ENCODE data around the gene CCK.
"Not testable (repeated sequence)": the region's sequence is repeated elsewhere in the genome, so short reads cannot be mapped to it uniquely, and the experiment has no call there.

CCK gene, protein sequence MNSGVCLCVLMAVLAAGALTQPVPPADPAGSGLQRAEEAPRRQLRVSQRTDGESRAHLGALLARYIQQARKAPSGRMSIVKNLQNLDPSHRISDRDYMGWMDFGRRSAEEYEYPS

DNA sequence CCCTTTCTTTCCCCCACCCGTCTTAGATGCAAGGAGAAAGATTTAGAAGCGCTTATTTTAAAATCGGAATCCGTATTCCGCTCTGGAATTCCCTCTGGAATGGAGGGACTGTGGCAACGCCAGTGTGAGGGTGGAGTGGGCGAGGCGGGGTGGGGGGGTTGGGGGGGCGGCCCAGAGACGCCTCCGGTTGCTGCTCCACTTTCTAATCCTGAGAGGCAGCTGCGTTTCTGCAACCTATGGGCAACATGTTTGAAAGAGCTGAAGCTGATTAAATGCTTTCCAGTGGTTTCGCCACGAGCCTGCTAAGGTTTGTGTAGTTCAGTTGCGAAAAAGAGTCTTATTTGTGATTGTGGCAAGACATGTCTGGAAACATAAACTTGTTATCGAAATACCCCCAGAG is at the start of gene CCK:
Gene CCK, minus strand, starts transcription at position 101 of the 400 bp plus-strand sequence. CDS start 2,555 bp downstream, outside the sequence.
- H3K27me3 Mint-ChIP-seq: peaks cover 24% of the 10 kb centered on the region

DNA sequence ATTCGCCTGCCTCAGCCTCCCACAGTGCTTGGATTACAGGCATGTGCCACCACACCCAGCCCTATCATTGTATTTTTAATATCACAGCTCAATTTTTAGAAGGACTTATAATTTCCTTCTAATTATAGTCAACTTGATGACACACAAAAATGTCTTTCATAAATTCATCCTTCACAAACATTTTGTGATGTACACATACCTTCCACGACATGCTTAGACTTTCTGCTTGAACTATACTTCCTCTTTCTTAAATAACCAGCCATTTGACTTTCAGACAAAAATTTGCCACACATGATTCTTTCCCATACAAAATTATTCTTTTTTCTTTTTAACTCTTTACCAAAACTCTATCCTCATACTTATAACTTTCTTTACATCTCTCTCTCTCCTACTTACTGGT is 48.4 kb upstream of the CCK start:
- Mint-ChIP-seq H3K9me3 (ENCODE audit: low read depth) (peaks cover 13% of the 10 kb centered on the region), H3K4me1 (ENCODE audit: low read depth) (no peaks in the 10 kb centered on the region), H3K27ac (no peak overlapping the region), H3K4me3 (no peak overlapping the region), H3K27me3 (no peaks in the 10 kb centered on the region), H3K36me3 (peaks cover 24% of the 10 kb centered on the region)

More for the DNA sequence above, at the start of gene CCK:
- H3K36me3 Mint-ChIP-seq: no peaks in the 10 kb centered on the region
- no peak within 1 kb of the TSS for H3K27ac Mint-ChIP-seq
- peaks cover 11% of the 10 kb centered on the region for H3K4me1 Mint-ChIP-seq (ENCODE audit: low read depth)
- H3K4me3 Mint-ChIP-seq: no peak within 1 kb of the TSS
- H3K9me3 Mint-ChIP-seq (ENCODE audit: low read depth): peaks cover 3% of the 10 kb centered on the region

DNA sequence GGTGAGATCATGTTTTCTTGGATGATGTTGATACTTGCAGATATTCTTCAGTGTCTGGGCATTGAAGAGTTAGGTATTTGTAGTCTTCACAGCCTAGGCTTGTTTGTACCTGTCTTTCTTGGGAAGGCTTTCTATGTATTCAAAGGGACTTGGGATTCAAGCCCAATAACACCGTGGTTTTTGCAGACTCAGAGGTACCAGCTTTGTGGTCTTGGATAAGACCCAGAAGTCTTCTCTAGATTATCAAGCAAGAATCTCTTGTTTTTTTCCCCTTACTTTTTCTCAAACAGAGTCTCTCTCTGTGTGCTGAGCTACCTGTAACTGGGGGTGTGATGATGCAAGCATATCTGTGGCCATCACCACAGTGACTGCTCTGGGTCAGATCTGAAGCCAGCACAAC is 42.7 kb upstream of the CCK start:
- no peak overlapping the region for H3K27ac Mint-ChIP-seq
- H3K4me1 Mint-ChIP-seq (ENCODE audit: low read depth): peaks cover 11% of the 10 kb centered on the region
- H3K36me3 Mint-ChIP-seq: peaks cover 7% of the 10 kb centered on the region
- H3K9me3 Mint-ChIP-seq (ENCODE audit: low read depth): peaks cover 4% of the 10 kb centered on the region
- no peak overlapping the region for H3K4me3 Mint-ChIP-seq
- H3K27me3 Mint-ChIP-seq: no peaks in the 10 kb centered on the region

DNA sequence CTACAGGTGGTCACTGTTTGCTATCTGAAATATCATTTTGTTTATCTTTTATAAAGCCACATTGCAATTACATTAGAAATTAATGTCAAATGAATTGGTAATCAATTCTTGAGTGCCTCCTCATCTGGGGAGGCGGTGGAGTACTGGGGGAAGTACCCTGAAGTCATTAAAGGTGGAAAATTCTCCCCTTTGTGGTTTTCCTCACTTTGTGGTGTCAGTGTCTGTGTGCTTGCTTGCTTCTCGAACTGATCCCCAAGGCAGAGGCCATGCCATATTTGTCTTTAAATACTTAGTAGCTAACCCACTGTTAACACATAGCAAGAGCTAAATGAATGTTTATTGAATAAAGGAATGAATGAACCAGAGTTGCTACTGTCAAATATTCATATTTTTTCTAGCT is 40.5 kb upstream of the CCK start:
- Mint-ChIP-seq H3K36me3 (peaks cover 2% of the 10 kb centered on the region), H3K27ac (no peak overlapping the region), H3K9me3 (ENCODE audit: low read depth) (no peaks in the 10 kb centered on the region), H3K4me3 (no peak overlapping the region), H3K4me1 (ENCODE audit: low read depth) (peaks cover 23% of the 10 kb centered on the region), H3K27me3 (no peaks in the 10 kb centered on the region)

DNA sequence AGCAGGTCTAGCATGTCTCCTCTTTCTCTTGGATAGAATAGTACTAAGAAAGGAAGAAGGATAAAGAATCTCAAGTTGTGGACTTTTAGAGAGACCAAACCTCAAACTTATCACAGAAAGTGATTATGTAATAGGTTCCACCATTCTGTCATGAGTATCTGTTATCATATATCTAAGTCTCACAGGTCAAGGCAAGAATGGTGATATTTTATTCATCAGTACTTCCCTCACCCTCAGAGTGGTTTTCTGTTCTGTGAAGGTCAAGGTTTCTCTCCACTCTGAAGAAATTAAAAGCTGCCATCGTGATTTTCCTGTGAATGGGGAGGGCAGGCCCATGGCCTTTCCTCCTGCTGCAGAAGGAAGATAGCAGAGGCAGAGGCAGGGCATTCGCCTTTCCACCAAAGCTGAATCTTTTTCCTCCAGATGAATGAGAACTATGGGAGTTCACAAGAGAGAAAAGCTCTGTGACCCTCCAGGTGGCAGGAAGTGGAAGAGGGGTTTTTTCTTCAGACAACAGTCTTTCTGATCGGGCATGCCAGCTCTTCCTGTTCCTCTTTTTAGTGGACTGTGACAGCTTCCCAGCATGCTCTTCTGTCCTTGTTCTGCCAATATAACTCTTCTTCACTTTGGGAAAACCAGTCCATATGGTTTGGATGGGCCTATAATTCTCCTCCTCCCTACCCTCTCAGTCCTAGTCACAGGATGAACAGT is 37.1 kb upstream of the CCK start:
- Mint-ChIP-seq H3K27me3 (no peaks in the 10 kb centered on the region), H3K9me3 (ENCODE audit: low read depth) (no peaks in the 10 kb centered on the region), H3K4me1 (ENCODE audit: low read depth) (peaks cover 26% of the 10 kb centered on the region), H3K4me3 (no peak overlapping the region), H3K27ac (no peak overlapping the region), H3K36me3 (peaks cover 5% of the 10 kb centered on the region)

DNA sequence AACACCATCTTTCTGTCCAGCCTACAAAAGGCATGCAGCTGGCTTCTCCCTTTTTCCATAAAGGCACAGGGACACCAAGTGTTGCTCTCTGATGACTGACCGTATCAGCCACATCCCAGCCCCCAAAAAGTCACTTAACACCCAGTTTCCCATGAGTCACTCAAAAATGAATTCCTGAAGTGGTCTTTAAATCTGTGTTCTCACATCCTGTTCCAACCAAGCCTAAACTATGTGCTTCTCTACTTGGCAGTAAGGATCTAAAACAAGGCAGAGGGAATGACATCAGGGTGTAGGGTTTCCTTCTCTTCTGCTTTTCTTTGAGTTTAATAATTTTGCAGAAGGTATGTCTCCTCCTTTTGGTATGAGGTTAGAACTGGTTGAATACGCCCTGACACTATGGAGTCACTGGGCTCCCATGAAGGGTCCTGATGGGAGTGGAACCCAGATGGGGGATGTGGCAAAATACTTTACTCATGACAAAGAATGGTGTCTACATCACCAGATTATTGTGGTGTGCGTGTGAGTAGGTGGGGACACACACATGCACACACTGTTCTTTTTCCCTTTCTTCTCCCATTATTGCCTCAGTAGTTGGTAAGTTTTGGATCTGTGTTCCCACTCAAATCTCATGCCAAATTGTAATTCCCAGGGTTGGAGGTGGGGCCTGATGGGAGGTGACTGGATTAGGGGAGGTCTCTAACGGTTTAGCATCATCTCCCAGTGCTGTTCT is 35.6 kb upstream of the CCK start:
- no peak overlapping the region for H3K27ac Mint-ChIP-seq
- H3K36me3 Mint-ChIP-seq: peaks cover 5% of the 10 kb centered on the region
- no peaks in the 10 kb centered on the region for H3K9me3 Mint-ChIP-seq (ENCODE audit: low read depth)
- H3K4me1 Mint-ChIP-seq (ENCODE audit: low read depth): peaks cover 23% of the 10 kb centered on the region
- peaks cover 5% of the 10 kb centered on the region for H3K27me3 Mint-ChIP-seq
- no peak overlapping the region for H3K4me3 Mint-ChIP-seq

DNA sequence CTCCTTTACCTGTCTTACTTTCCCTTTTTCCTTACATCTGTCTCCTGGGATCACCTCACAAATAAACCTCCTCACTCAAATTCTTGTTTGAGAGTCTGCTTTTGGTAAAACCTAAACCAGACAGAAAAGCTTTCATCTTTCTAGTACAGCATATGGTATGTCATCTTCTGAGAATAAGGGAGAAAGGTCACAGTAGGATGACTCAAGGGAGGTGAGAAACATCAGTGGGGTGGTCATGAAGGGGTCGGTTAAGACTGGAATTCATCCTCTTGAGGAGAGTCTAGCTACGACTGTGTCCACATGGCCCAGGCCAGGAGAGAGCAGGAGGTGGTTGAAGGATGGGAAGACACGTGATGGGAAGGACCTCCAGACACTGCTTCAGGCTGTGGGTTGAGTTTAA is 34.8 kb upstream of the CCK start:
- H3K27ac Mint-ChIP-seq: no peak overlapping the region
- peaks cover 6% of the 10 kb centered on the region for H3K27me3 Mint-ChIP-seq
- no peak overlapping the region for H3K4me3 Mint-ChIP-seq
- peaks cover 5% of the 10 kb centered on the region for H3K36me3 Mint-ChIP-seq
- H3K4me1 Mint-ChIP-seq (ENCODE audit: low read depth): peaks cover 19% of the 10 kb centered on the region
- no peaks in the 10 kb centered on the region for H3K9me3 Mint-ChIP-seq (ENCODE audit: low read depth)

DNA sequence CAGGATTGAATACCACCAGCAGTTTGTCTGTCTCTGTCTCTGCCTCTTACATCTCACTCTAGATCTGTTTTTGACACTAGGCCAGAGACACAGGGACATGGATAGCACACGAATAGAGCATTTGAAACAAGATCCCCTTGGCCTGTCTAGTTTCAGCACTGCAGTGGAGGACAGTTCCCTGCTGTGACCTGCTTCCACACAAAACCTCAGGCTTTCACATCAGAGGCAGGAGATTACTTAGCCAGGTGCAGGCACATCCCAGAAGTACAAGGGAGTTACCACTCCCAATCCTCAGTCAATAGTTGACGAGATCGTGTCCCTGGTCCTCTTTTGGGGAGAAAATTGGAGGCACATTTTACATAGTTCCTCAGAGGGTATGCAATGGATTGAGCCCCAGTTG is 34.0 kb upstream of the CCK start:
- Mint-ChIP-seq H3K4me3 (no peak overlapping the region), H3K9me3 (ENCODE audit: low read depth) (peaks cover 4% of the 10 kb centered on the region), H3K36me3 (peaks cover 5% of the 10 kb centered on the region), H3K4me1 (ENCODE audit: low read depth) (peaks cover 18% of the 10 kb centered on the region), H3K27ac (no peak overlapping the region), H3K27me3 (peaks cover 6% of the 10 kb centered on the region)

DNA sequence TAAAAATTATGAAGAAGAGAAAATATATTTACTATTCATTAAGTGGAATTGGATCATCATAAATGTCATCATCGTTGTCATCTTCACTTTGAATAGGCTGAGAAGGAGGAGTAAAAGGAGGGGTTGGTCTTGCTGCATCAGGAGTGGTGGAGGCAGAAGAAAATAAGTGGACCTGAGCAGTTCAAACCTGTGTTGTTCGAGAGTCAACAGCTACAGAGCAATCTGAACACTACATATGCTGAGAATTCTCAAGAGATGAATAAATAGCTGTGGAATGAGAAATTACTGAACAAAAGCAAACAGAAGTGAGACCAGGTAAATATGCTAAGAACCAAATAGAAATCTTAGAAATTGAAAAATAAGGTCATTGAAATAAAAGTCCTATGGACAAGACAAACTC is 32.3 kb upstream of the CCK start:
- peaks cover 8% of the 10 kb centered on the region for H3K9me3 Mint-ChIP-seq (ENCODE audit: low read depth)
- peaks cover 5% of the 10 kb centered on the region for H3K36me3 Mint-ChIP-seq
- H3K27ac Mint-ChIP-seq: no peak overlapping the region
- H3K4me1 Mint-ChIP-seq (ENCODE audit: low read depth): peaks cover 11% of the 10 kb centered on the region
- no peak overlapping the region for H3K4me3 Mint-ChIP-seq
- H3K27me3 Mint-ChIP-seq: peaks cover 6% of the 10 kb centered on the region

DNA sequence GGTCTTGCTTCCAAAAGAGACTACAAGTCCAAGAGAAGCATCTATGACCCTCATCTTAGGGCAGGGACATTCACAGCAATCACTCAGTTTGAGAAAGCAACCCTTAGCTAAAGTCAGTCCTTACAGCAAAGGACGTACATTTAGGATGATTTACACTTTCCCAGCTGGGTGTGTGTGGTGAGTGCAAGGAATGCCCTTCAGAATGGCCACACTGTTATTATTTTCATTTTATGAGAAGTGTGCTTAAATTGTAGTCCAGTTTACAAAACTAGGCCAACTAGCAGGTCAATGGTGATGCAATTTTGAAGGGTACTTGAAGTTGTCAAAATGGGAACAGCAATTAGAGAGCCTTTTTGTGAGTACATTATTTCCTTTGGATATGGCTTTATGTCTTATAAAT is 26.0 kb upstream of the CCK start:
- Mint-ChIP-seq H3K27me3 (peaks cover 2% of the 10 kb centered on the region), H3K4me1 (ENCODE audit: low read depth) (peaks cover 3% of the 10 kb centered on the region), H3K27ac (no peak overlapping the region), H3K4me3 (no peak overlapping the region), H3K9me3 (ENCODE audit: low read depth) (peaks cover 8% of the 10 kb centered on the region), H3K36me3 (peaks cover 2% of the 10 kb centered on the region)

DNA sequence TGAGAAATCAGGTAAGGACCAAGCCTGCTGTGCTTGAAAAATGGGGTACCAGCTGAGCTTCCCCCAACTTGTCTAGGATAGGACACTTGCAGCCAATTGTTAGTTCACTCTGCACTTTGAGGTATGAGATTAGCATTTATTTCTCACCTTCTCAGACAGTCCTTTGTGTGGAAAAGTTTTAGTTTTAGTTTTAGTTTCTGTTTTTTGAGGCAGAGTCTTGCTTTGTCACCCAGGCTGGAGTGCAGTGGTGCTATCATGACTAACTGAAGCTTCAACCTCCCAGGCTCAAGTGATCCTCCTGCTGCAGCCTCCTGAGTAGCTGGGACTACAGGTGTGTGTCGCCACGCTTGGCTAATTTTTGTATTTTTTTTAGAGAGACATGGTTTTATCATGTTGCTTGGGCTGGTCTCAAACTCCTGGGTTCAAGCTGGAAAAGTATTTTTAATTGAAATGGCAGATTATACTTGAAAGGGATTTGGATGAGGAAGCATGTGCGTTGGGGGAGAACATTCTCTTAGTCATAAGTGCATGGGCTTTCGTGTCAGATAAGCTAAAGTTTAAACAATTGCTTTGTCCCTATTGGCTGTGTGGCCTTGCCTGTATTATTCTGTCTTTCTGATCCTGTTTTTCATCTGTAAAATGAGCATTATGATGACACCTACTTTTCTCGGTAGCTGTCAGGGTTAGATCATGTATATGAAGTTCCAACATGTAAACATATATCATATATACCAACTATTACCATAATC is 25.2 kb upstream of the CCK start:
- no peak overlapping the region for H3K27ac Mint-ChIP-seq
- no peaks in the 10 kb centered on the region for H3K27me3 Mint-ChIP-seq
- peaks cover 4% of the 10 kb centered on the region for H3K36me3 Mint-ChIP-seq
- no peak overlapping the region for H3K4me3 Mint-ChIP-seq
- H3K4me1 Mint-ChIP-seq (ENCODE audit: low read depth): peaks cover 3% of the 10 kb centered on the region
- H3K9me3 Mint-ChIP-seq (ENCODE audit: low read depth): peaks cover 8% of the 10 kb centered on the region

DNA sequence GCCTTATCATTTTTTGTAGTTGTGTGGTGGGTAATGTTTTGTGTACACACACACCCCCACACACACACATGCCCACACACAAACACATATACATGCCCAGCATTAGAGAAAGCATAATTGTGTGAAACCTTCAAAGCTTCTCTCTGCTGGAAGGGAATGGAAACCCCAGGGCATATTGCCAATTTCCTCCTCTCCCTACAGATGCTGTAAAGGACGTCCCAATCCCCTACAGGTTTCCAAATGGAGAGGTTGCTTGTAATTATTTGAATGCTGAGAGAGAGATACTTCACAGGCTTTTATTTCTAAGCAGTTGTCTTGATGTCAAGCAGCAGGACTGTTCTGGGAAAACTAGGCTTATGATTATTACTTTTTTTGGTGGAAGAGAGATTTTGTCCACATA is 23.0 kb upstream of the CCK start:
- H3K27me3 Mint-ChIP-seq: no peaks in the 10 kb centered on the region
- no peaks in the 10 kb centered on the region for H3K9me3 Mint-ChIP-seq (ENCODE audit: low read depth)
- H3K36me3 Mint-ChIP-seq: peaks cover 2% of the 10 kb centered on the region
- H3K4me3 Mint-ChIP-seq: no peak overlapping the region
- H3K4me1 Mint-ChIP-seq (ENCODE audit: low read depth): peaks cover 3% of the 10 kb centered on the region
- H3K27ac Mint-ChIP-seq: no peak overlapping the region

DNA sequence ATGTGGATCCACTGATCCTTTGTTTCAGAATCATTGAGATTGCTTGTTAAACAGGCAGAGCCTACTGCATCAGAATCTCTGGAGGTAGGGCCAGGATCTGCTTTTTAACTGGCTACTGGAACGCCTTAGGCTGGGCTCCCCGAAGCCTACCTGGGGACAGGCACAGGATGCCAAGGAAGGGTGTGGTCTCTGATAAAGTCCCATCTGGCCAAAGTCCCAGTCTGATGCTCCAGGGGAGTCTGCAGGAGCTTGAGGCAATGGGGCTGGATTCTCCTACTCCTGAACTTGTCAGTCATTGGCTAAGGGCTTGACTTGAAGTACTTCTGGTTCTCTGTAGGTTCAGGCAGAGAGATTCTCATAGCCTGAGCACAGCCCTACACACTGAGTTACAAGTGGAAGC is 22.4 kb upstream of the CCK start:
- peaks cover 3% of the 10 kb centered on the region for H3K4me1 Mint-ChIP-seq (ENCODE audit: low read depth)
- H3K4me3 Mint-ChIP-seq: no peak overlapping the region
- H3K9me3 Mint-ChIP-seq (ENCODE audit: low read depth): no peaks in the 10 kb centered on the region
- H3K36me3 Mint-ChIP-seq: peaks cover 2% of the 10 kb centered on the region
- H3K27ac Mint-ChIP-seq: no peak overlapping the region
- H3K27me3 Mint-ChIP-seq: no peaks in the 10 kb centered on the region

DNA sequence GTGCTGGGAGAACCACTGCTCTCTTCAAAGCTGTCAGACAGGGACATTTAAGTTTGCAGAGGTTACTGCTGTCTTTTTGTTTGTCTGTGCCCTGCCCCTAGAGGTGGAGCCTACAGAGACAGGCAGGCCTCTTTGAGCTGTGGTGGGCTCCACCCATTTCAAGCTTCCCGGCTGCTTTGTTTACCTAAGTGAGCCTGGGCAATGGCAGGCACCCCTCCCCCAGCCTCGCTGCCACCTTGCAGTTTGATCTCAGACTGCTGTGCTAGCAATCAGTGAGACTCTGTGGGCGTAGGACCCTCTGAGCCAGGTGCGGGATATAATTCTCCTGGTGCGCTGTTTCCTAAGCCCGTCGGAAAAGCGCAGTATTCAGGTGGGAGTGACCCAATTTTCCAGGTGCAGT is 21.4 kb upstream of the CCK start:
- not testable (repeated sequence) for H3K27ac Mint-ChIP-seq; H3K27me3 Mint-ChIP-seq; H3K36me3 Mint-ChIP-seq; H3K9me3 Mint-ChIP-seq (ENCODE audit: low read depth); H3K4me1 Mint-ChIP-seq (ENCODE audit: low read depth); H3K4me3 Mint-ChIP-seq

DNA sequence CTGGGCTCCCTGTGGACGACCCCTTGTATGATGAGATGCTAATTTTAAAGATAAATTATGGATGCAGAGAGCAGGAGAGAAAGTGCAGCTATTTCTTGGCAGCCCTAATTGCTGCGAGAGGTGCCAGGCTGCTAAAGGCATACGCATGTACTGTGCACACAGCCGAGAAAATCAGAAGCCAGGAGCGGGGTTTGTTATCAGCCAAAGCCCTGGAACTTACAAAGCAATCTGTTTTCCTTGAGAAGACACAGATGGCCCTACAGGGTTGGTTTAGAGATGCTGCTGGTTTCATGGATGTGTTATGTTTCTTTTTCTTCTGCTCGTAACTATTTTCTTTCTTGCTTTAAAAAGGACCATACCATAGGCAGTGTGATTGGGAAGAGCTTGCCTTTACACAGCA is 11.7 kb upstream of the CCK start:
- Mint-ChIP-seq H3K27ac (no peak overlapping the region), H3K4me3 (no peak overlapping the region), H3K27me3 (no peaks in the 10 kb centered on the region), H3K36me3 (peaks cover 9% of the 10 kb centered on the region), H3K4me1 (ENCODE audit: low read depth) (no peaks in the 10 kb centered on the region), H3K9me3 (ENCODE audit: low read depth) (peaks cover 12% of the 10 kb centered on the region)
